HG03097 (cell line): ENCODE measurements around the gene VSIG8.

Experiments
- ATAC-seq: cut with Tn5 transposase; IDR thresholded peaks from one replicate; pipeline ENCODE4 v1.9.1; 2021; ENCODE audit not compliant: unreplicated experiment, low FRiP score

Gene VSIG8

GRCh38 chr1:159889202-159889601 is 26.7 kb upstream of the VSIG8 start:
- no peak for ATAC-seq

GRCh38 chr1:159884296-159884695 is 21.8 kb upstream of the VSIG8 start:
- no peak for ATAC-seq

- no peak for ATAC-seq
Measured at GRCh38 chr1:159883134-159883533, 20.7 kb upstream of the VSIG8 start.

- ATAC-seq, result no peak
Measured at GRCh38 chr1:159882527-159882862, 20.0 kb upstream of the VSIG8 start.

DNA sequence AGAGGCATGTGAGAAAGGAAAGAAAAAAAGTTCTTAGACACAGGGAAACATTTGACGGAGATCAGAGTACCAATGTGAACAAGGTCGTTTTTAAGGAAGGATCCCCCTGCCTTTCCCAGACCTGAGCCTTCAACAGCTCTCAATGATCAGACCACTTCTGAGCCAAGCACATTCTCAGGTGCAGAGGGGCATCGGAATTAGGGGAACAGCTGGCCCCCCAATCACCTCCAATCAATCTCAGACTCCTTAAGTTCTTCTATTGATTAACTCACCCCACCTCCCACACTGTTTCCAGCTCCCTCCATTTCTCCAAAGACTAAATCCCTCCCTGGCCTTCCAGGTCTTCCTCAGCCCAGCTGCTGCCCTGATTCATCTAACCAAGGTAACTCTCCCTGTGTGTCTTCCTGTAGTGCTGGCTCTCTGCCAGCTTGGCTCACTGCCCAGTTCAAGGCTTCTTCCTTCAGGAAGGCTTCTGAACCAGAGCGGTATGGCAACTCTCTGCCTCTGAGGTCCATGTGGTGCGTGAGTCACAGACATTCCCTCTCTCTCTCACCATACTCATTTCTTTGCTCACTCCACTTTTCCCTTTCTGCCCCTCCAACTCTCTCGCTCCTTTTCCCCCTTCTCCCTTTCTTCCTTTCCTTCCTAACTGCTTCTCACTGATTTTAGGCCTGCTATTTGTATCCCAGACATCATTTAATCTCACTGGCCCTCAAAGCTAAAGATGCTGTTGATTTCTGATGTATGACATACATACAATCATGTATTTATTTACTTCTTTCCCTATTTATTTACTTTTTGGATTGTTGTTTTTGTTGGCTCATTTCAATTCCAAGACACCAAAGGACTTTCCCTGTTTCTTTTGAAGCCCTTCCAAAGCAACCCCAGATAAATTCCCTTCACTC is 19.4 kb upstream of the VSIG8 start:
- no peak for ATAC-seq

DNA sequence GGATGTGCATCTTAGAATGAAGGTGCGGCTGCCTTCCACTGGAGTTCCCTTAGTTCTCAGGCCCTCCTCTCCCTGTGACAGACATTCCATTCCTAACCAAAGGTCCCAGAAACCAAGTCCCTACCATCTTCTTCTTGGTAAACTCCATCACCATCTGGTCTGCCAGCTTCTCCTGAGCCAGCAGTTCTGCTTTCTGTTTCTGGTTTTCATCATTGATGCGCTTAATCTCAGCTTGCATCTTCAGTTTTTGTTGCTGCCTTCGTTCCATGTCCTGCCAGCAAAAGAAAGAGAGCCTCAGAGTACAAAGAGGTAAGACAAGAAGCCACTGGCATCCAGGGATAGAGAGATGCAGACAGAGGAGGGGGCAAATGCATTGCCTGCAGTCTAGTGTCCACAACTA is 18.0 kb upstream of the VSIG8 start:
- ATAC-seq, result no peak

GRCh38 chr1:159879977-159880376 is 17.5 kb upstream of the VSIG8 start:
- no peak for ATAC-seq

DNA sequence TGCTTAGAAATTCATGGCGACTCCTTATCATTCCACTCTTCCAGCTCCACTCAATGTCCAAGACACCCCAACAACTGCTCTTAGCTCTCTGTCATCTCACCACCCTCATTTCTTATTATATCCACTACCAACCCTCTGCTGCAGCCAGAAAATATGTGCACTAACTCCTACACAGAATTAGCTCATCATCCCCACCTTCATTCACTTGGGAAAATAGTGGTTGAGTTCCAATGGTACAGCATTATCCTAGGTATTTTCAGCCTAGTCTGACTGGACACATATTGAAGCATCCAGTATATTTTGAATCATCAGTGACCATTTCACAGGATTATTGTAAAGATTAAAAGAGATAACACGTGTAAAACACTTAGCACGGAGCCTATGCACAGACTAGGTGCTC is 16.7 kb upstream of the VSIG8 start:
- ATAC-seq, result no peak

GRCh38 chr1:159877695-159878444 is 15.4 kb upstream of the VSIG8 start:
- ATAC-seq, result no peak

GRCh38 chr1:159873530-159874143 is 11.2 kb upstream of the VSIG8 start:
- ATAC-seq, result no peak

GRCh38 chr1:159872891-159873290 is 10.4 kb upstream of the VSIG8 start:
- no peak for ATAC-seq

- ATAC-seq, result no peak
Measured at GRCh38 chr1:159870704-159871103, 8.2 kb upstream of the VSIG8 start.

- ATAC-seq, result no peak
Measured at GRCh38 chr1:159869607-159870006, 7.2 kb upstream of the VSIG8 start.

DNA sequence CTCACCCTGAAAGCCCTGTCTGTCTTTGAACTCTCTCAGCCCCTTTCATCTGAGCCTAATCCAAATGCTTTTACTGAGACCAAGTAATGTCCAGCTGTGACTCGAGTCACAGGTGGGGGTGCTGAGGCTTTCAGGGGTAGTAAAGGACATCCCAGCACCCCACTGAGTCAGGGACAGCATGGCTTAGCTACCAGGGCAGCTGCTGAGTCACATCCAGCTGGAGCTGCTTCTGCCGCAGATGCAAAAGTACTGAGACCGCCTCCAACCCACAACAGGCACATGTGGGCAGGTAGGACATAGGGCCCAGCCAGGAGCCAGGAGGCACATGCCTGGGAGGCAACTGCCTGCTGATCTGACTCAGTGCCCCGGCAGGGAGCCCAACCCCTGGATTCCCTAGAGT is 6.7 kb upstream of the VSIG8 start:
- ATAC-seq, result no peak

- no peak for ATAC-seq
Measured at GRCh38 chr1:159868766-159869165, 6.3 kb upstream of the VSIG8 start.

DNA sequence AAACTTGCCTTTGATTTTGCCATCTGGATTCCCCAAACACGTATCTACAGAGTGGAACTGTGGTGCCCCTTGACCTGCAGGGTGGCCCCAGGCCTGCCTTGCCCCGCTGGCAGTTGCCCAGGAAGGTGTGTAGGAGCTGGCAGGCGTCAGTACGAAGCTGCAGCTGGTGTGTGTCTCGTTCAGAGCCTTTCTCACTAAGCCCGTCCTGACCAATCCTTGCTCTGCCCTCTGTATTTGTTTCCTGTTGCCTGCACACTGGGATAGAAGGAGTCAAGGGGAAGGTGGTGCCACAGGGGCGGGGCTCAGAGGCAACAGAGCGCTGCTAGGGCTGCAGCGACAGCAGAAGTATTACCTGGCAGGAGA is 5.2 kb upstream of the VSIG8 start:
- ATAC-seq, result no peak

GRCh38 chr1:159866905-159867663 is 4.6 kb upstream of the VSIG8 start:
- no peak for ATAC-seq

- ATAC-seq, result no peak
Measured at GRCh38 chr1:159866066-159866465, 3.6 kb upstream of the VSIG8 start.

DNA sequence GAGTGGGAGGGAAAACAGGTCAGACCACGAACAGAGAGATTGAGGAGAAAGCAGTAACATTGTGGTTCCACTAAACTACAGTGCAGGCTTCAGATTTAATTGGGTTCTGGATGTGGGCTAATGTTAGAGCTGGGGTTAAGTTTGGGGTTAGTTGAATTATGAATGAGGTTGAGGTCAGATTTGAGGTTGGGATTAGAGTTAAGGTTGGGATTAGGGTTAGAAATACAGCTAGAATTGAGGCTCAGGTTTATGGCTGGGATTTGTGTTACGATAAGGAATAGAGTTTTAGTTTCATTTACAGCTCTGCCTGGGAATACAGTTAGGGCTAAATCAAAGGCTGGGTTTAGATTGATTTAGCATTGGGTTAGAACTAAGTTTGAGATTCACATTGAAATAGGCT is 1.8 kb upstream of the VSIG8 start:
- ATAC-seq, result no peak

DNA sequence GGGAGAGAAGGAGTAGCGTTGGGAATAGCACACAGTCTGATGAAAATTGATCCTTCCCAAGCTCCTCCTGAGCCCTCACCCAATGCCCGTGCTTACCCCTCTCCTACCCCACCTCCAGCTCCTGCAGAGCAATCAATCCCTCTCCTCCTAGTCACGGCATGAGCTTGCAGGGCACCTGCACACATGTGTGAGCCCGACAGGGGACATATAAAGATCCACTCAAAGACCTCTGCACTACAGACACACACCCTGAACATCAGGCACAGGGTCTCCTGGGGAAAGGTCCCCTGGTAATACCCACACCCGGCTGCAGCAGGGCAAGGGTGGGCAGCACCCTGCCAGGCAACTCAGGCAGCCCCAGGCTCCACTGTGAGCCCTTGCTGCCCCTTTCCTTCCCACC is 426 bp downstream of the VSIG8 start:
- no peak for ATAC-seq

GRCh38 chr1:159861218-159861617 is 1.2 kb downstream of the VSIG8 start:
- ATAC-seq, result no peak
